Vagina (tissue), 2 donors: ENCODE measurements around the gene SLC12A8. TPM values are rescaled to one million over a fixed set of nuclear protein-coding genes. Genes with fewer than 3 reads are reported as not detected.

Experiments
- DNase-seq, 2 donors: peaks; one replicate each; pipeline ENCODE4 v3.0.0-alpha.2; 2017; ENCODE audit errors: extremely low spot score in 2 of 2
- H3K27ac ChIP-seq: fragments of 200-600 bp; sonication (generic); one replicate; pipeline ENCODE4 v1.5.1; 2019
- H3K27me3 ChIP-seq: fragments of 200-600 bp; sonication (generic); one replicate; pipeline ENCODE4 v1.5.1; 2019
- H3K36me3 ChIP-seq, 2 donors: fragments of 200-600 bp; sonication (generic); one replicate each; pipeline ENCODE4 v1.5.1; 2017 to 2019
- H3K4me1 ChIP-seq: fragments of 200-600 bp; sonication (generic); one replicate; pipeline ENCODE4 v1.5.1; 2019
- H3K4me3 ChIP-seq, 2 donors: fragments of 200-600 bp; sonication (generic); 1 replicate in 1 of 2; 2 replicates in 1 of 2; pipeline ENCODE4 v1.5.1; 2016 to 2019
- H3K9me3 ChIP-seq: fragments of 200-600 bp; sonication (generic); one replicate; pipeline ENCODE4 v1.5.1; 2019
- CTCF ChIP-seq, 3 experiments: fragments of 450-650 bp in 2 of 3; fragments of 200-600 bp in 1 of 3; sonication (generic) in 1 of 3; IDR thresholded peaks; one replicate each; pipeline ENCODE4 v1.5.1; 2017 to 2019; ENCODE audit warnings: antibody characterized with exemption in 3 of 3, mild to moderate bottlenecking in 2 of 3, moderate library complexity in 2 of 3
- POLR2A ChIP-seq, 2 donors: fragments of 450-650 bp; IDR thresholded peaks; one replicate each; pipeline ENCODE4 v1.6.1; 2017; ENCODE audit warnings: antibody characterized with exemption in 2 of 2, mild to moderate bottlenecking in 2 of 2, moderate library complexity in 2 of 2
- POLR2AphosphoS5 ChIP-seq, 2 donors: sonication (generic); formaldehyde crosslinking; IDR thresholded peaks; one replicate each; pipeline ENCODE4 v1.9.0; 2017; ENCODE audit warnings: antibody characterized with exemption in 2 of 2, mild to moderate bottlenecking in 2 of 2, low read depth in 1 of 2; ENCODE audit not compliant: insufficient read depth in 1 of 2
- intact Hi-C: fragments of 100-400 bp; cut with DNase I; formaldehyde crosslinking; loops from one replicate; pipeline ENCODE4 v1.15.1; 2023
- total RNA-seq: library from RNA; depleted of rRNA; stranded (reverse); fragments of >200 nt; gene quantifications from one replicate; pipeline ENCODE4 v1.2.3, GENCODE V29; 2016

Gene SLC12A8
- total RNA-seq, 1 donor from 2014 or later, result 6.1 TPM

GRCh38 chr3:125175295-125176078, 37.1 kb downstream of the SLC12A8 start:
- intact Hi-C loops, result no loop called here
- Histone ChIP-seq H3K27me3 (no peaks in the 10 kb centered on the region), H3K4me1 (no peaks in the 10 kb centered on the region), H3K27ac (no peak overlapping the region), H3K4me3 (no peak overlapping the region), H3K36me3 (no peaks in the 10 kb centered on the region), H3K9me3 (no peaks in the 10 kb centered on the region)
- TF ChIP-seq POLR2A (IDR thresholded peaks at IDR 0.05), result no peak
- TF ChIP-seq POLR2AphosphoS5 (IDR thresholded peaks at IDR 0.05; ENCODE audit: insufficient read depth in 1 of 2, low read depth in 1 of 2), result no peak
- TF ChIP-seq CTCF (IDR thresholded peaks at IDR 0.05), result no peak
- DNase-seq, result no peak

GRCh38 chr3:125172346-125172745, 40.2 kb downstream of the SLC12A8 start:
- no peak for DNase-seq
- no peaks in the 10 kb centered on the region for H3K4me1 ChIP-seq
- H3K27ac ChIP-seq, result no peak overlapping the region
- no peak overlapping the region for H3K4me3 ChIP-seq
- H3K9me3 ChIP-seq, result no peaks in the 10 kb centered on the region
- intact Hi-C loops, result no loop called here
- TF ChIP-seq POLR2AphosphoS5 (IDR thresholded peaks at IDR 0.05; ENCODE audit: insufficient read depth in 1 of 2, low read depth in 1 of 2), result no peak
- TF ChIP-seq POLR2A (IDR thresholded peaks at IDR 0.05), result no peak
- TF ChIP-seq CTCF (IDR thresholded peaks at IDR 0.05), result no peak
- no peaks in the 10 kb centered on the region for H3K36me3 ChIP-seq
- H3K27me3 ChIP-seq, result no peaks in the 10 kb centered on the region

GRCh38 chr3:125168711-125169393, 43.7 kb downstream of the SLC12A8 start:
- no peaks in the 10 kb centered on the region for H3K9me3 ChIP-seq
- no peak overlapping the region for H3K27ac ChIP-seq
- intact Hi-C loops, result loop anchor here (10.0 kb wide), 1 partner anchor 174 kb away; no protein-coding TSS in a partner anchor
- H3K27me3 ChIP-seq, result no peaks in the 10 kb centered on the region
- H3K4me1 ChIP-seq, result no peaks in the 10 kb centered on the region
- H3K4me3 ChIP-seq, result no peak overlapping the region
- TF ChIP-seq POLR2A (IDR thresholded peaks at IDR 0.05) (no peak), POLR2AphosphoS5 (IDR thresholded peaks at IDR 0.05; ENCODE audit: insufficient read depth in 1 of 2, low read depth in 1 of 2) (no peak), CTCF (IDR thresholded peaks at IDR 0.05) (no peak)
- no peak for DNase-seq
- H3K36me3 ChIP-seq, result no peaks in the 10 kb centered on the region

GRCh38 chr3:125166599-125167136, 45.9 kb downstream of the SLC12A8 start:
- DNase-seq, result no peak
- TF ChIP-seq POLR2A (IDR thresholded peaks at IDR 0.05), result no peak
- no peak for TF ChIP-seq CTCF (IDR thresholded peaks at IDR 0.05)
- TF ChIP-seq POLR2AphosphoS5 (IDR thresholded peaks at IDR 0.05; ENCODE audit: insufficient read depth in 1 of 2, low read depth in 1 of 2), result no peak
- Histone ChIP-seq H3K4me3 (no peak overlapping the region), H3K36me3 (no peaks in the 10 kb centered on the region), H3K9me3 (no peaks in the 10 kb centered on the region), H3K27me3 (no peaks in the 10 kb centered on the region), H3K27ac (no peak overlapping the region), H3K4me1 (peaks cover 5% of the 10 kb centered on the region)
- intact Hi-C loops, result loop anchor here (10.0 kb wide), 1 partner anchor 172 kb away; no protein-coding TSS in a partner anchor
